ENCODE data around the gene COX6A2.

COX6A2 gene

DNA sequence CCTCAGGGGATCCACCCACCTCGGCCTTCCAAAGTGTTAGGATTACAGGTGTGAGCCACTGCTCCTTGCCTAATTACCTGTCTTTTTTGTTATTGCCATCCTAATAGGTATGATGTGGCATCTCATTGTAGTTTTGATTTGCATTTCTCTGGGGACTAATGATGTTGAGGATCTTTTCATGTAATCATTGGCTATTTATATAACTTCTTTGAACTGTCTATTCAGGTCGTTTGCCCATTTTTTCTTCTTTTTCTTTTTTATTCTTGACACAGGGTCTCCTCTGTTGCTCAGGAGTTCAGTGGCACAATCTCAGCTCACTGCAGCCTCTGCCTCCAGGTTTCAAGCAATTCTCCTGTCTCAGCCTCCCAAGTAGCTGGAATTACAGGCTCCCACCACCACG lies 42.5 kb upstream of the COX6A2 start:
- no peak for DNase-seq
- H3K4me3 ChIP-seq (ENCODE audit: low read depth, low read length), result no peak overlapping the region
- H3K27me3 ChIP-seq, result no peaks in the 10 kb centered on the region
- H3K4me1 ChIP-seq, result peaks cover 4% of the 10 kb centered on the region; the same call in 1 of the 2 replicates
- H3K9me3 ChIP-seq, result no peaks in the 10 kb centered on the region
- TF ChIP-seq, protein P1, sequence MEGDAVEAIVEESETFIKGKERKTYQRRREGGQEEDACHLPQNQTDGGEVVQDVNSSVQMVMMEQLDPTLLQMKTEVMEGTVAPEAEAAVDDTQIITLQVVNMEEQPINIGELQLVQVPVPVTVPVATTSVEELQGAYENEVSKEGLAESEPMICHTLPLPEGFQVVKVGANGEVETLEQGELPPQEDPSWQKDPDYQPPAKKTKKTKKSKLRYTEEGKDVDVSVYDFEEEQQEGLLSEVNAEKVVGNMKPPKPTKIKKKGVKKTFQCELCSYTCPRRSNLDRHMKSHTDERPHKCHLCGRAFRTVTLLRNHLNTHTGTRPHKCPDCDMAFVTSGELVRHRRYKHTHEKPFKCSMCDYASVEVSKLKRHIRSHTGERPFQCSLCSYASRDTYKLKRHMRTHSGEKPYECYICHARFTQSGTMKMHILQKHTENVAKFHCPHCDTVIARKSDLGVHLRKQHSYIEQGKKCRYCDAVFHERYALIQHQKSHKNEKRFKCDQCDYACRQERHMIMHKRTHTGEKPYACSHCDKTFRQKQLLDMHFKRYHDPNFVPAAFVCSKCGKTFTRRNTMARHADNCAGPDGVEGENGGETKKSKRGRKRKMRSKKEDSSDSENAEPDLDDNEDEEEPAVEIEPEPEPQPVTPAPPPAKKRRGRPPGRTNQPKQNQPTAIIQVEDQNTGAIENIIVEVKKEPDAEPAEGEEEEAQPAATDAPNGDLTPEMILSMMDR (IDR thresholded peaks at IDR 0.05; ENCODE audit: low read depth, low read length), result no peak
- H3K36me3 ChIP-seq, result no peaks in the 10 kb centered on the region; the same call in 1 of the 2 replicates

DNA sequence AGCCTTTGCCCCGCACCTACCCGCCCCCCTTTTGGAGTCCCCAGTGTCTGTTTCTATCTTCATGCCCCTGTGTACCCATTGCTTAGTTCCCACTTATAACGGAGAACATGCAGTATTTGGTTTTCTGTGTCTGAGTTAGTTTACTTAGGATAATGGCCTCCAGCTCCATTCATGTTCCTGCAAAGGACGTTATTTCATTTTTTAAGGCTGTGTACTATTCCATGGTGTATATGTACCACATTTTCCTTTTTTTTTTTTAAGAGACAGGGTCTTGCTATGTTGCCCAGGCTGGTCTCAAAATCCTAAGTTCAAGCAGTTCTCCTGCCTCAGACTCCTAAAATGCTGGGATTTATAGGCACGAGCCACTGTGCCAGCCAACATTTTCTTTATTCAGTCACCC lies 39.7 kb upstream of the COX6A2 start:
- TF ChIP-seq, protein P1 (IDR thresholded peaks at IDR 0.05; ENCODE audit: low read depth, low read length), result no peak
- Histone ChIP-seq H3K27me3 (no peaks in the 10 kb centered on the region), H3K4me3 (ENCODE audit: low read depth, low read length) (no peak overlapping the region), H3K9me3 (no peaks in the 10 kb centered on the region), H3K4me1 (no peaks in the 10 kb centered on the region), H3K36me3 (no peaks in the 10 kb centered on the region)
- DNase-seq, result no peak

DNA sequence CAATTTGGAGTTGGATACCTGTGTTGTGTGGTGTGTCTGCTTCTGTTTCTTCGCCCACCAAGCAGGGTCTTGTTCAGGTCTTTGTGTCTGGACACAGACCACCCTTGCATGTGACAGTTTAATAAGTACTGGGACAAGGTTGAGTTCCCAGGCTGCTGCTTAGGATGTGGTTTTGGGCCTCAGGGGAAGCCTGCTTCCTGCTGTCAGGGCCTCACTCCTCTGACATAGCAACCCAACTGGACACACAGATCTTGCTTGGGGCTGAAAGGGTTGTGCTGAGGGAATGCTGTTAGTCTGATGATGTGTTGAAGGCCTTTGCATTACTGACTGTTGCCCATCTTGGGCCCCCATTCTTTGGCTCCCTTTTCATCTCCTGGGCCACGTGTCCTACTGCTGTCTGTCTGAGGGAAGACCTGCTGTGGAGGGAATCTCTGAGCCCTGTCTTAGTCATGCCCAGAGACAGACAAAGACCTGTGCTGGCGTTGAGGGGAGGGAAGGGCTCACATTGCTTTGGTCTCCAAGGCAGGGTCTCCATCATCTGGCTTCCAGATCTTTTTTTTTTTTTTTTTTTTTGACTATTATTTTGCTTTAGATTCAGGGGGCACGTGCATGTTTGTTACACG lies 39.1 kb upstream of the COX6A2 start:
- Histone ChIP-seq H3K4me3 (ENCODE audit: low read depth, low read length) (no peak overlapping the region), H3K27me3 (no peaks in the 10 kb centered on the region), H3K4me1 (no peaks in the 10 kb centered on the region), H3K9me3 (no peaks in the 10 kb centered on the region), H3K36me3 (no peaks in the 10 kb centered on the region)
- no peak for DNase-seq
- TF ChIP-seq, protein P1 (IDR thresholded peaks at IDR 0.05; ENCODE audit: low read depth, low read length), result no peak

DNA sequence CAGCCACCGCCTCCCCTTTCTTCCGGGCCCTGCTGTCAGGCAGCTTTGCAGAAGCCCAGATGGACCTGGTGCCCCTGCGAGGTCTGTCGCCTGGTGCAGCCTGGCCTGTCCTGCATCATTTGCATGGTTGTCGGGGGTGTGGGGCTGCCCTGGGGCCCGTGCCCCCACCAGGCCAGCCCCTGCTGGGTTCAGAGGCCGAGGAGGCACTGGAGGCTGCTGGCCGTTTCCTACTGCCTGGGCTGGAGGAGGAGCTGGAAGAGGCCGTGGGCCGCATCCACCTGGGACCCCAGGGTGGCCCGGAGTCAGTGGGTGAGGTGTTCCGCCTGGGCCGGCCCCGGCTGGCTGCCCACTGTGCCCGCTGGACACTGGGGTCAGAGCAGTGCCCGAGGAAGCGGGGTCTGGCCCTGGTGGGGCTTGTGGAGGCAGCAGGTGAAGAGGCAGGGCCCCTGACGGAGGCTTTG lies 38.3 kb upstream of the COX6A2 start:
- H3K4me1 ChIP-seq, result no peaks in the 10 kb centered on the region
- TF ChIP-seq, protein P1 (IDR thresholded peaks at IDR 0.05; ENCODE audit: low read depth, low read length), result no peak
- no peaks in the 10 kb centered on the region for H3K27me3 ChIP-seq
- DNase-seq, result no peak
- H3K9me3 ChIP-seq, result no peaks in the 10 kb centered on the region
- no peak overlapping the region for H3K4me3 ChIP-seq (ENCODE audit: low read depth, low read length)
- H3K36me3 ChIP-seq, result no peaks in the 10 kb centered on the region

DNA sequence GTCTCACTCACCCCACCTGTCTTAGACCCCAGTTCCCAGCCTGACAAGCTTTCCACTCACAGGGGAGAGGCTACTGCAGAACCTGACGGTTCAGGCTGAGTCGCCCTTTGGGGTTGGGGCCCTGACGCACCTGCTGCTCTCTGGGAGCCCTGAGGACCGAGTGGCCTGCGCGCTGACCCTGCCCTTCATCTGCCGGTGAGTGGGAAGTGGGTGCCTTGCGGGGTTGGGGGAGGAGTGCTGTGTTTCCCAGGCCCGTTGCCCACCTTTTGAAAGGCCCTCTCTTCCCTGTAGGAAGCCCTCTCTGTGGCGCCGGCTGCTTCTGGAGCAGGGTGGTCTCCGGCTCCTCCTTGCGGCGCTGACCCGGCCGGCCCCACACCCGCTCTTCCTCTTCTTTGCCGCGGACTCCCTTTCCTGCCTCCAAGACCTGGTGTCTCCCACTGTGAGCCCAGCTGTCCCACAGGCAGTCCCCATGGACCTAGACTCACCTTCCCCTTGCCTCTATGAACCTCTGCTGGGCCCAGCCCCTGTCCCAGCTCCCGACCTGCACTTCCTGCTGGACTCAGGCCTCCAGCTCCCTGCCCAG lies 37.7 kb upstream of the COX6A2 start:
- H3K4me3 ChIP-seq (ENCODE audit: low read depth, low read length), result no peak overlapping the region
- H3K36me3 ChIP-seq, result no peaks in the 10 kb centered on the region
- no peak for DNase-seq
- no peaks in the 10 kb centered on the region for H3K27me3 ChIP-seq
- no peaks in the 10 kb centered on the region for H3K4me1 ChIP-seq
- TF ChIP-seq, protein P1 (IDR thresholded peaks at IDR 0.05; ENCODE audit: low read depth, low read length), result no peak
- no peaks in the 10 kb centered on the region for H3K9me3 ChIP-seq

DNA sequence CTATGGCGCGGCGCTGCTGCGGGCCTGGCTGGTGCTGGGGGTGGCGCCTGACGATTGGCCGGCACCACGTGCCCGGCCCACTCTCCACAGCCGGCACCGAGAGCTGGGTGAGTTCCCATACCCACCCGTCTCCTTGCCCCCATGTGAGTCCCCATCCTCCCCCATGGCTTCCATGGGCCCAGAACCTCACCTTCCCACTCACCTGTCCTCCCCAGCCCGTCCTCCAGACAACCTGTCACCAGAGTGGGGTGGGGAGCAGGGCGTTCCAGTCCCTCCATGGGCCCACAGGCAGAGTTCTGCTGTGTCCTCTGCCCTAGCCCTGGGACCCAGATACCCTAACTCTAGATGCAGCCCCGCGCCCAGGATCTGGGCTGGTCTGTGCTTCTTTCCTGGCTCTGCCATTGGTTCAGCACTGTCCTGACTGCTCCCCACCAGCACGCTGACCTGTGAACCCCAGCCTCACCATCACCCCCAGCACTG lies 36.7 kb upstream of the COX6A2 start:
- Histone ChIP-seq H3K9me3 (no peaks in the 10 kb centered on the region), H3K36me3 (no peaks in the 10 kb centered on the region), H3K27me3 (no peaks in the 10 kb centered on the region), H3K4me3 (ENCODE audit: low read depth, low read length) (no peak overlapping the region), H3K4me1 (no peaks in the 10 kb centered on the region)
- TF ChIP-seq, protein P1 (IDR thresholded peaks at IDR 0.05; ENCODE audit: low read depth, low read length), result no peak
- DNase-seq, result no peak
